CD4-positive, alpha-beta T cell treated with Interleukin-2 at 100 ng/mL for 4 hours (primary cell): ENCODE data around the gene PRKAB2.
"Not testable (repeated sequence)": the region's sequence is repeated elsewhere in the genome, so short reads cannot be mapped to it uniquely, and the experiment has no call there.

ENCODE experiments used
- DNase-seq: peaks from one replicate; pipeline ENCODE4 v3.0.0-alpha.2; 2020; ENCODE audit warnings: low spot score

PRKAB2 gene

GRCh38 chr1:147171399-147172167, 687 bp downstream of the PRKAB2 start:
- DNase-seq: no peak

GRCh38 chr1:147169840-147170674, 2.2 kb downstream of the PRKAB2 start:
- no peak for DNase-seq

GRCh38 chr1:147169171-147169570, 3.1 kb downstream of the PRKAB2 start:
- no peak for DNase-seq

DNA sequence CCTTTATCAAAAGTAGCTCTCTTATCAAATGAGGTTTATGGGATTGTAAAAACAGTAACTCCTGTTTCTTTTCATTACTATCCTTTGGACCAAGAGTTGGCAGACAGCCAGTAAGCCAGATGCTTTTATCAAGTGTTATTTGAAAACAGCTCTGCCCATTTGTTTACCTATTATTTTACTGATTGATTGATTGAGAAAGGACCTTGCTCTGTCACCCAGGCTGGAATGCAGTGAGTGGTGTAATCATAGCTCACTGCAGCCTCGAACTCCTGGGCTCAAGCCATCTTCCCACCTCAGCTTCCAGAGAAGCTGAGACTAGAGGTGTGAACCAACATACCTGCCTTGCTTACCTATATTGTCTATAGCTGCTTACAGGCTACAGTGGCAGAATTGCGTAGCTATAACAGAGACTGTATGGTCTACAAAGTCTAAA, 3.6 kb downstream of the PRKAB2 start:
- no peak for DNase-seq

DNA sequence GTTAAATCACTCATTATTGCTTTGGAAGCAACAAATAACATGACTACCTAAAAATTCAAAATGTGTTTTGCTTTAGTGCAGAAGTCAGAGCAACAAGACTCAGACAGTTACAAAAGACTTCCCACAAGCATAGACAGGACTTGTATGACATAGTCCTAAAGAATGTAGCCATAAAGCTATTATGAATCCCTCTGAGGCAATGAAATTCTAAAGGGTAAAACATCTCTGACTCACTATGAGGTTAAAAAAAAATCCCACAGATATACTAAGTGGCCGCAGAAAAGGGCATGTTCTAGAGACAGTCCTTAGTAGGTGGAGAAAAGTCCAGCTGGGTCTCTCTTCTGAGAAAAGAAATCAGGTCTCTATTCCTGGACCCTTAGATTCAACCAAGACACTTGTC, 4.9 kb downstream of the PRKAB2 start:
- DNase-seq: no peak

GRCh38 chr1:147163019-147163418, 9.3 kb downstream of the PRKAB2 start:
- no peak for DNase-seq

DNA sequence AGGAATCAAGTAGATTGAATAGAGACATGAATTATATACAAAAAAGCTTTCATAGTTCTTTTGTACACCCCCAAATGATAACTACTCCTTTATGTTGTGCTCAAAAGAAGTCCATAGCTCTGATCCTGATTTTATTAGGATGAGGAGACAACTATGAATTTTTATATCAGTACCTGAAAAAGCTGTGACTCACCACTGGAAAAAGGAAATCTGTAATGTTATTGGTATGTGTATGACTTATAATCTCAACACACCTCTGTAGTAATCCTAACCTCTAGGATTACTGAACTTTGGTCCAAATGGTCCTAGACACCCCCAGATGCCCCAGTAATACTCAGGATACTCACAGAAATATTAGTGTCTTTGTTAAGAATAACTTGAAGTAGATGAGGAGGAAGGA, 10.2 kb downstream of the PRKAB2 start:
- DNase-seq: no peak

GRCh38 chr1:147157116-147157515, 15.2 kb downstream of the PRKAB2 start:
- not testable (repeated sequence) for DNase-seq

DNA sequence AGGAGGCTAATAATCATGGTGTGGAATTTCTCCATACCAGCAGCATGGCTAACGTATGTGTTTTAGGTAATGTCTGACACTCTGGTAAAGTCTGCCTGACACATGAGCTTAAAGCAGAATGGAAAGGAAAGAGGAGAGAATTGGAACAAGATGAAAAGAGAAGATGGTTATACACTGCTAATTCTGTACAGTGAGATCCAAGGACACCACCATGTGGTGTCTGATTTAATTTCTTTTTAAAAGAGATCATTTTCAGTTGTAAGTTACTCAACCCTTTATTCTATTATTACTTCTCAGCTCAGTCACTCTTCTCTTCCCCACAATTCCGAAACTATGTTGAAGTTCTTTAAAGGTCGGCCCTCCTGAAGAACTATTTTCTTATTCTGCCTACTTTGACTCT, 15.6 kb downstream of the PRKAB2 start:
- no peak for DNase-seq

- no peak for DNase-seq
Observed at GRCh38 chr1:147152772-147153171, 19.5 kb downstream of the PRKAB2 start.

- no peak for DNase-seq
Observed at GRCh38 chr1:147151244-147151643, 21.0 kb downstream of the PRKAB2 start.

DNA sequence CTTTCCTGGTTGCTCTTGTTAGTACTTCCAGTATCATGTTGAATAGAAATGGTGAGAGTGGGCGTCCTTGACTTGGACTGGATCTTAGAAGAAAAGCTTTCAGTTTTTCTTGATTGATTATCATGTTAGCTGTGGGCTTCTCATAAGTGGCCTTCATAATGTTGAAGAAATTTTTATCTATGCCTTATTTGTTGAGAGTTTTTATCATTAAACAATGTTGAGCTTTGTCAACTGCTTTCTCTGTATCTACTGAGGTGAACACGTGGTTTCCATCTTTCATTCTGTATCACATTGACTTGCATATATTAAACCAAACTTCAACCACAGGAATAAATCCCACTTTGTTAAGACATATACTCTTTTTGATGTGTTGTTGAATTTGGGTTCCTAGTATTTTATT, 29.4 kb downstream of the PRKAB2 start:
- DNase-seq: no peak

- not testable (repeated sequence) for DNase-seq
Observed at GRCh38 chr1:147130721-147131120, 41.5 kb downstream of the PRKAB2 start.

DNA sequence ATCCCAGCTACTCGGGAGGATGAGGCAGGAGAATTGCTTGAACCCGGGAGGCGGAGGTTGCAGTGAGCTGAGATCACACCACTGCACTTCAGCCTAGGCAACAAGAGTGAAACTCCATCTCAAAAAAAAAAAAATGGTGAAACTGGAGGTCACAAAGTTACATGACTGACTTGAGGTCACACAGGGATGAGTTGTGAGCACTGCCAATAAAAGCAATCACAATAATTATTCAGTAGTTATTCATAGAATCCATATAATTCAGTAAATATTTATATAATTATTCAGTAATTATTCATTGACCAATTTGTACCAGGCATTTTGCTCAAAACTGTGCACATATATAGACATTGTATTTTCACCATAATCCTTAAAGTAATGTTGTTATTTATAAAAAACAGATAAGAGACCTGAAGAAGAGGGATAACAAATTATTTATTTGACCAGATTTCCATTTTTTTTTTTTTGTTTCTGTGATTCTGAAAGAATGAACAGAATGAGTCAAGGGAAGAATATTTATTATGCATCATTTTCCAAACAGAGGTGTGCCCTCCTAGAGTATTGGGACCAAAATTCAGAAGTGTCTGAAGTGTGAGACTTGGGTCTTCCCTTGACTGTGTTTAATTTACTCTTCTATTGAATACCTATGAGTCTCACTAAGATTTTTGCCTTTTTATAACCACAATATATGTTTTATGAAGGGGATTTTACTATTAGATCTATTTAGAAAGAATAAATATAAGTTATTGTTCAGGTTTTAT, 43.0 kb downstream of the PRKAB2 start:
- no peak for DNase-seq

DNA sequence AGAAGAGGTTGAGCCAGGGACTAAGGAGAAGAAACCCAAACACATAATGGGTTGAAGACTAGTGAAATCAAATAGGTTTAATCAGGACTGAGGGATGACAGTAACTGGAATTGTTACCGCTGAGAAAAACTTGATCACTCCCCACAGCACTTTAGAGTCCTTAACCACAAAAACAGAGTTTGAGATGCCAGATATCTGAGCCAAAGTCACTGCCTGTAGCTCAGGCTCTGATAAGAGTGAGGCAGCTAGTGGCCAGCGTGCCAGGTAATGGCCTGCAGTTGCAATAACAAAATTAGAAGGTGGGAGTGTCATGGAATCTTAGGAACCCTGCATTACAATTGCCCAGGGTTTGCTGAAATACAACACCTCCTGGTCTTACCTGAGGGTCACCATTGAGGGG, 48.0 kb downstream of the PRKAB2 start:
- DNase-seq: no peak

- DNase-seq: no peak
Observed at GRCh38 chr1:147117109-147117508, 55.2 kb downstream of the PRKAB2 start.

- DNase-seq: no peak
Observed at GRCh38 chr1:147115496-147115895, 56.8 kb downstream of the PRKAB2 start.

DNA sequence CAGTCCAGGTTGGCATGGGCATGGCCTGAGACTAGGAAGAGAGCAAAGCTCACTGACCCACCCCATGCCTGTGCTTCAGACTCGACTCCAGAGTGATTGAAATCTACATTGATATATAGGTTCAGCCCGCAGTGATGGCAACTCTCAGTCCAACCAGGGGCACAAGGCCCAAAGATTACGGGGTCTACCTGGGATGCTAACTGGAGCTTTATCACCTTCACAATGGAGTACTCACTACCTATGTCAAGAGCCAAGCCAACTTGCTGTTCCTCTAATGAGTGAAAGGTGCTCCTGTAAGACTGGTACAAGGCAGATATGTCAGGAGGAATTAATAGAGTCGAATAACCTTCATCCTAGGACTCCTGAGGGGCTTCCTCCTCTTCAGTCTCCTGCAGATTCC, 57.2 kb downstream of the PRKAB2 start:
- not testable (repeated sequence) for DNase-seq

GRCh38 chr1:147114353-147114752, 57.9 kb downstream of the PRKAB2 start:
- DNase-seq: not testable (repeated sequence)

GRCh38 chr1:147111381-147112130, 60.7 kb downstream of the PRKAB2 start:
- no peak for DNase-seq

DNA sequence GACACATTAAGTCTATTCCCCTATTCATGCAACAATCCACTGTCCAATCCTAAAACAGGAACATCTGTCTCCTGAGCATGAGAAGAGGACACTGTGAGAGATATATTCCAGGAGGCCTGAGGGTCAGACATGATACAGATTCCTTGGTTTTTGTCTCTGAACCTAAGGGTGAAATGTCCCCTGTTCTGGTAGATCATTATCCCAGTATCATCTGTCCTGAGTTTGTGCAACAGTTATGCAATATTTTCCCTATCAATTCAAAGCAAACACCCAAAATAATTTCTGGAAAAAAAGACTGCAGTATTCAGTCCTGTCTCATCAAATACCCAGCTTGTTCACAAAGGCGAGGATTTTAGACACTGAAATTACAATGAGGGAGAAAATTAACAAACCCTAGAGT, 61.4 kb downstream of the PRKAB2 start:
- DNase-seq: no peak

- no peak for DNase-seq
Observed at GRCh38 chr1:147110434-147110833, 61.8 kb downstream of the PRKAB2 start.
